Omental fat pad (tissue), 4 donors: ENCODE measurements around the gene C11orf68. TPM values are rescaled to one million over a fixed set of nuclear protein-coding genes. Genes with fewer than 3 reads are reported as not detected.

ENCODE experiments used
- ATAC-seq: fragments of 150-250 bp; one replicate; pipeline ENCODE4 v1.9.1; 2016; ENCODE audit warnings: mild to moderate bottlenecking, moderate library complexity; ENCODE audit not compliant: low FRiP score
- DNase-seq: peaks from one replicate; pipeline ENCODE4 v3.0.0-alpha.2; 2019; ENCODE audit warnings: low spot score
- total RNA-seq, 4 donors: library from RNA; depleted of rRNA; stranded (reverse); fragments of >200 nt; gene quantifications; one replicate each; pipeline ENCODE4 v1.1.0, GENCODE V29; 2016
- TF ChIP-seq, protein P1 (sequence below), 3 donors: fragments of 450-650 bp; IDR thresholded peaks; one replicate each; pipeline ENCODE4 v1.5.1; 2016 to 2017; ENCODE audit warnings: antibody characterized with exemption in 3 of 3, mild to moderate bottlenecking in 3 of 3, moderate library complexity in 2 of 3

C11orf68 gene
- total RNA-seq, 4 donors from 2014 or later: 14.0 to 18.8 (median 17.5) TPM

DNA sequence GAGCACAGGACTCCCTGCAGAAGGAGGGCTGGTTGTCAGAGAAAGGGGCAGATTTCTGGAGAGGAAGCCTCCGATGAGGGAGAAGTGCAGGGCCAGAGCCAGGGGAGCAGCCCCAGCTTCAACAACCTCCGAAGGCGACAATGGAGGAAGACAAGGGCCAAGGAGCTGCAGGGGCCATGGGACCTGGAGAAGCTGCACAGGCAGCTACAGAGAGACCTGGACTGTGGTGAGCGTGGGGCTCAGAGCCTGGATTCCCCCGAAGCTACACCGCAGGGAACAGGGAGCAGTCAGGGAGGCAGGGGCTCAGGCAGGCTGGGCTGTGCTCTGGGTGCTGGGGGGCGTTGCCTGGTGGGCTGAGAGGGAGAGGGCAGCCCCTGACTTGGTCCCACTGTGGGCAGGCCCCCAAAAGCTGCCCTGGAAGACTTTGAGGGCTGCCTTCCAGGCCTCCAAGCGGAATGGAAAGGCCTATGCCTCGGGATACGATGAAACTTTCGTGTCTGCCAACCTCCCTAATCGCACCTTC, 28.8 kb upstream of the C11orf68 start:
- TF ChIP-seq, protein P1, sequence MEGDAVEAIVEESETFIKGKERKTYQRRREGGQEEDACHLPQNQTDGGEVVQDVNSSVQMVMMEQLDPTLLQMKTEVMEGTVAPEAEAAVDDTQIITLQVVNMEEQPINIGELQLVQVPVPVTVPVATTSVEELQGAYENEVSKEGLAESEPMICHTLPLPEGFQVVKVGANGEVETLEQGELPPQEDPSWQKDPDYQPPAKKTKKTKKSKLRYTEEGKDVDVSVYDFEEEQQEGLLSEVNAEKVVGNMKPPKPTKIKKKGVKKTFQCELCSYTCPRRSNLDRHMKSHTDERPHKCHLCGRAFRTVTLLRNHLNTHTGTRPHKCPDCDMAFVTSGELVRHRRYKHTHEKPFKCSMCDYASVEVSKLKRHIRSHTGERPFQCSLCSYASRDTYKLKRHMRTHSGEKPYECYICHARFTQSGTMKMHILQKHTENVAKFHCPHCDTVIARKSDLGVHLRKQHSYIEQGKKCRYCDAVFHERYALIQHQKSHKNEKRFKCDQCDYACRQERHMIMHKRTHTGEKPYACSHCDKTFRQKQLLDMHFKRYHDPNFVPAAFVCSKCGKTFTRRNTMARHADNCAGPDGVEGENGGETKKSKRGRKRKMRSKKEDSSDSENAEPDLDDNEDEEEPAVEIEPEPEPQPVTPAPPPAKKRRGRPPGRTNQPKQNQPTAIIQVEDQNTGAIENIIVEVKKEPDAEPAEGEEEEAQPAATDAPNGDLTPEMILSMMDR (IDR thresholded peaks at IDR 0.05): no peak
- DNase-seq (no peak), ATAC-seq (no peak)

DNA sequence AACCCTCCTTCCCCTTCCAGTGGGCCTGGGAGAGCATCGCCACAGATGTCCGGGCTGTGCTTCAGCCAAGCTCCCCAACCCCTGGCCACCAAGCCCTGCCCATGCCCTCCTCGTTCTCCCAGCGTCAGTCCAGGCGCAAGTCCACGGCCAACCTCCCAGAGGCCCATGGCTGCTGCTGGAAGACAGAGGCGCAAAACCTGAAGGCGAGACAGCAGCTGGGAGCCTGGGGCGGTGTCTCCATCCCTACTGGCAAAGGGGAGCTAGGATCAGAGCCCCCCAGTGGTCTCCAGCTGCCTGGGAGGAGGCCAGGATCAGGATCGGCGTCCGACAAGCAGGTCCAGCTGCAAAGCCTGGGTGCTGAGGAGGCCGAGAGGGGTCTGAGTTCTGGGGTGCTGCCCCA, 28.3 kb upstream of the C11orf68 start:
- DNase-seq (no peak), ATAC-seq (no peak)
- TF ChIP-seq, protein P1 (IDR thresholded peaks at IDR 0.05): no peak

DNA sequence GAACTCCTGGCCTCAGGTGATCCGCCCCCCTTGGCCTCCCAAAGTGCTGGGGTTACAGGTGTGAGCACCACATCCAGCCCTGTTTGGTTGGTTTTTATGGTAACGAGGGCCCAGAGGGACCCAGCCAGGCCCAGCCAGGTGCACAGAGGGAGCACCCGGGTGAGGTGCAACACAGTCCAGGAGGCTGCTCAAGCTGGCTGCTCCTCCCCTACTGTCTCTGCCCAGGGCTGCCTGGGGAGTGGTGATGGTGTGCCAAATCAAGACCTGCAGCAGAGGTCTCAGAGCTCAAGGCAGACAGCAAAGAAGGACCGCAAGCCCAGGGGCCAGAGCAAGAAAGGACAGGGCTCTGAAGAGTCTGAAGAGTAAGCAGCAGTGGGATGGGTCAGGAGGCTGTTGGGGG, 27.8 kb upstream of the C11orf68 start:
- TF ChIP-seq, protein P1 (IDR thresholded peaks at IDR 0.05): no peak
- ATAC-seq (no peak), DNase-seq (no peak)

DNA sequence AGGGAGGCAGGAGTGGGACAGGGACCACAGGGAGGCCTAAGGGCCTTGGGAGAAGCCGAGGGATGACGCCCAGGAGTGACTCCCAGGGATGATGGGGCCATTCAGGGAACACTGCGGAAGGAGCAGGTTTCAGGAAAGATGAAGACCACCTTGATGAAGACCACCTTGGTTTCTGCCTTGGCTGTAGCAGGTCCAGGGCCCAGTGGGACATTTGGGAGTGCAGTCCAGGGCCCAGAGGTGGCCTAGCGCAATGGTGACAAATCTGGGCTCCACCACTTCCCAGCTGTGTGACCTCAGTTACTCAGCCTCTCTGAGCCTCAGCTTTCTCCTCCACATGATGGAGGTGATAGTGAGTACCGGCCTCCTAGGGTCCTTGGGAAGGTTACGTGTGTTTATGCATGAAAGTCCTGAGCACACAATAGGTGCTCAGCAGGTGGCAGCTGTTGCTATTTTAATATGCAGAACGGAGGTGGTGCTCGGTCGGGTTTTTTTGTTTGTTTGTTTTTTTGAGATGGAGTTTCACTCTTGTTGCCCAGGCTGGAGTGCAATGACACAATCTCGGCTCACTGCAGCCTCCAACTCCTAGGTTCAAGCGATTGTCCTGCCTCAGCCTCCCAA, 27.2 kb upstream of the C11orf68 start:
- TF ChIP-seq, protein P1 (IDR thresholded peaks at IDR 0.05): no peak
- DNase-seq (no peak), ATAC-seq (no peak)

DNA sequence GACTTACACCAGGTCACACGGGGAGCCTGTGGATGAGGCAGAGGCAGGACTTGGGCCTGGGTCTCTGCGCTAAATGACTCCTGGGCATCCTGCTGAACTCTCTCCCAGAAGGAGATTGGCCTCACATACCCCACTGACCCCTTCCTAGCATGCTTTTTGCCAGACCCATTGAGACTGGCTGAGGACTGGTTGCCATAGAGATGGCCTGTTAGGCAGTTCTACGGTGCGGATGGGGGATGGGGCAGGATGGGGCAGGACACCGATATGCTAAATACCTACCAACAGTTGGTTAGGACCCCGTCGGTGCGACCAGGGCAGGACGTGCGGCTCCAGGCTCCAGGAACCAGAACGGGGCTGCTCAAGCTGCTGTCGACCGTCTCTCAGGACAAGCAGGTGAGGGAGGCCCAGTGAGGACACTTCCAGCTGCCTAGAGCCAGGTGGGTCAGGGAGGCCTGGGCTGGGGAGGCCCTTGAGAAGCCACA, 26.6 kb upstream of the C11orf68 start, which contains the start of gene TSGA10IP:
Gene TSGA10IP (plus strand): TSS at position 51 of the 482 bp plus-strand sequence. CDS start 196 bp downstream, at position 247.
- TF ChIP-seq, protein P1 (IDR thresholded peaks at IDR 0.05): no peak
- ATAC-seq (no peak), DNase-seq (no peak)

DNA sequence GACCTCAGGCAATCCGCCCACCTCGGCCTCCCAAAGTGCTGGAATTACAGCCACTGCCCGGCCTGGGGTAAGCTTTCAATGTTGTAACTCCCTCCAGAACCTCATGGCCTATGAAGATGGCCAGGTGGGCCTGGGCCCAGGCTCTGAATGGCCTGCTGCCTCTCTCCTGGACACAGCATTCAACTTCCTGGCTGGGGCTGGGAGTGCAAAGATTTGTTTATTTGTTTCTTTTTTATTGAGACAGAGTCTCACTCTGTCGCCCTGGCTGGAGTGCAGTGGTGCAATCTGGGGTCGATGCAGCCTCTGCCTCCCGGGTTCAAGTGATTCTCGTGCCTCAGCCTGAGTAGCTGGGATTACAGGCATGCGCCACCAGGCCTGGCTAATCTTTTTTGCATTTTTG, 25.9 kb upstream of the C11orf68 start:
- ATAC-seq: no peak
- TF ChIP-seq, protein P1 (IDR thresholded peaks at IDR 0.05): no peak
- DNase-seq: no peak

DNA sequence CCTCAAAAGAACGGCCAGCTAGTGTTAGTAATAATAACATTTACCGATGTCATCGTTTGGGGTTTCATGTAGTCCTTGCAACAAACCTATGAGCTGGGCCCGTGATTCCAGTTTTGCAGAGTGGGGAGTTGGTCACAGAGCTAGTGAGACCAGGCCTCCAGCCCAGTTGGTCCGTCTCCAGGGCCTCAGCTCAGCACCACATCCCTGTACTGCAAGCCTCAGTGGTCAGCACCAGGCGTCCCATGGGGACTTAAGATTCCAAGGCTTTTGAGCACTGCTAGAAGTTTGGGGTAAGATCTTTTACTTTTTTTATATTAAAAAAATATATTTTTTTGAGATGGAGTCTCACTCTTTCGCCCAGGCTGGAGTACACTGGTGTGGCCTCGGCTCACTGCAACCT, 25.3 kb upstream of the C11orf68 start:
- TF ChIP-seq, protein P1 (IDR thresholded peaks at IDR 0.05): no peak
- DNase-seq: no peak
- no peak for ATAC-seq
